GM08714 (cell line): ENCODE data around the gene ANKRD45.
"Not testable (repeated sequence)": the region's sequence is repeated elsewhere in the genome, so short reads cannot be mapped to it uniquely, and the experiment has no call there.

Experiments
- H3K4me3 ChIP-seq: fragments of 200-500 bp; sonication (Bioruptor generic); 2 replicates; pipeline ENCODE4 v1.5.1; 2014; ENCODE audit warnings: mild to moderate bottlenecking, low read length, inconsistent platforms
- ZNF274 ChIP-seq: IDR thresholded peaks from 2 replicates; pipeline ENCODE4 v1.6.1; 2012; ENCODE audit warnings: mild to moderate bottlenecking, low read depth, low read length

Gene ANKRD45

GRCh38 chr1:173669491-173669941, at the start of gene ANKRD45:
ANKRD45 (minus strand) TSS chr1:173669851; CDS start chr1:173659418, 10,433 bp downstream.
- no peak within 1 kb of the TSS for H3K4me3 ChIP-seq

GRCh38 chr1:173717238-173717637, 47.6 kb upstream of the ANKRD45 start:
- no peak for TF ChIP-seq ZNF274
- H3K4me3 ChIP-seq, result no peak overlapping the region

More at GRCh38 chr1:173669491-173669941, at the start of gene ANKRD45:
- TF ChIP-seq ZNF274, result no peak

GRCh38 chr1:173715538-173715844, 45.8 kb upstream of the ANKRD45 start:
- peak overlapping the region; percentile 98 for H3K4me3 ChIP-seq
- TF ChIP-seq ZNF274, result no peak

GRCh38 chr1:173714759-173715537, 45.3 kb upstream of the ANKRD45 start, which contains the start of gene KLHL20:
KLHL20 (plus strand) TSS chr1:173714981; CDS start chr1:173716044, 1,063 bp downstream.
- no peak for TF ChIP-seq ZNF274
- peak within 1 kb of the TSS; percentile 98 for H3K4me3 ChIP-seq

- TF ChIP-seq ZNF274, result no peak
- peak overlapping the region; percentile 98; the same call in 1 of the 2 replicates for H3K4me3 ChIP-seq
Measured at GRCh38 chr1:173714441-173714758, 44.7 kb upstream of the ANKRD45 start.

GRCh38 chr1:173708787-173709186, 39.1 kb upstream of the ANKRD45 start:
- no peak overlapping the region for H3K4me3 ChIP-seq
- TF ChIP-seq ZNF274, result no peak

GRCh38 chr1:173705117-173705516, 35.5 kb upstream of the ANKRD45 start:
- no peak overlapping the region for H3K4me3 ChIP-seq
- no peak for TF ChIP-seq ZNF274

- H3K4me3 ChIP-seq, result no peak overlapping the region
- no peak for TF ChIP-seq ZNF274
Measured at GRCh38 chr1:173702736-173703135, 33.1 kb upstream of the ANKRD45 start.

GRCh38 chr1:173701299-173701698, 31.6 kb upstream of the ANKRD45 start:
- not testable (repeated sequence) for H3K4me3 ChIP-seq

- H3K4me3 ChIP-seq, result no peak overlapping the region
- TF ChIP-seq ZNF274, result no peak
Measured at GRCh38 chr1:173693238-173693637, 23.6 kb upstream of the ANKRD45 start.

GRCh38 chr1:173688300-173688699, 18.6 kb upstream of the ANKRD45 start:
- H3K4me3 ChIP-seq, result no peak overlapping the region
- no peak for TF ChIP-seq ZNF274

- not testable (repeated sequence) for H3K4me3 ChIP-seq
Measured at GRCh38 chr1:173685121-173685520, 15.5 kb upstream of the ANKRD45 start.

- not testable (repeated sequence) for H3K4me3 ChIP-seq
Measured at GRCh38 chr1:173683838-173684237, 14.2 kb upstream of the ANKRD45 start.

- TF ChIP-seq ZNF274, result no peak
- no peak overlapping the region for H3K4me3 ChIP-seq
Measured at GRCh38 chr1:173682184-173682583, 12.5 kb upstream of the ANKRD45 start.

- not testable (repeated sequence) for H3K4me3 ChIP-seq
Measured at GRCh38 chr1:173680152-173680551, 10.5 kb upstream of the ANKRD45 start.

GRCh38 chr1:173674496-173674895, 4.8 kb upstream of the ANKRD45 start:
- not testable (repeated sequence) for H3K4me3 ChIP-seq
